Suprapubic skin (tissue), 4 donors: ENCODE results near the gene TES.

ENCODE experiments used
- POLR2A ChIP-seq, 2 donors: fragments of 450-650 bp; IDR thresholded peaks; one replicate each; pipeline ENCODE4 v1.6.1; 2017; ENCODE audit warnings: antibody characterized with exemption in 2 of 2, mild to moderate bottlenecking in 2 of 2, moderate library complexity in 2 of 2
- POLR2AphosphoS5 ChIP-seq, 3 donors: sonication (generic); formaldehyde crosslinking; IDR thresholded peaks; one replicate each; pipeline ENCODE4 v1.6.1; 2017; ENCODE audit warnings: antibody characterized with exemption in 3 of 3

GRCh38 chr7:116219834-116220233 lies 9.5 kb downstream of the TES start:
- TF ChIP-seq POLR2AphosphoS5 (IDR thresholded peaks at IDR 0.05) (no peak), POLR2A (IDR thresholded peaks at IDR 0.05) (no peak)
